BLaER1 (cell line): Measurements from ENCODE around the gene CLDN4.
"Not testable (repeated sequence)": the region's sequence is repeated elsewhere in the genome, so short reads cannot be mapped to it uniquely, and the experiment has no call there.

Experiments
- H3K27ac ChIP-seq: shearing (Covaris generic); formaldehyde crosslinking; 2 replicates; pipeline ENCODE4 v1.8.1; 2022
- H3K27me3 ChIP-seq: shearing (Covaris generic); formaldehyde crosslinking; 2 replicates; pipeline ENCODE4 v1.8.1; 2022
- H3K36me3 ChIP-seq: shearing (Covaris generic); formaldehyde crosslinking; 2 replicates; pipeline ENCODE4 v1.8.1; 2022
- H3K4me1 ChIP-seq: shearing (Covaris generic); formaldehyde crosslinking; 2 replicates; pipeline ENCODE4 v1.8.1; 2022
- H3K4me2 ChIP-seq: shearing (Covaris generic); formaldehyde crosslinking; 2 replicates; pipeline ENCODE4 v1.8.1; 2022
- H3K4me3 ChIP-seq: shearing (Covaris generic); formaldehyde crosslinking; 2 replicates; pipeline ENCODE4 v1.8.1; 2022
- H3K9ac ChIP-seq: shearing (Covaris generic); formaldehyde crosslinking; 2 replicates; pipeline ENCODE4 v1.8.1; 2022
- H3K9me3 ChIP-seq: shearing (Covaris generic); formaldehyde crosslinking; 2 replicates; pipeline ENCODE4 v1.8.1; 2022
- H4K20me1 ChIP-seq: shearing (Covaris generic); formaldehyde crosslinking; 2 replicates; pipeline ENCODE4 v1.8.1; 2022
- Cebpa-rat ChIP-seq: shearing (Covaris generic); IDR thresholded peaks from 2 replicates; pipeline ENCODE4 v1.8.1; 2022

Gene CLDN4

DNA sequence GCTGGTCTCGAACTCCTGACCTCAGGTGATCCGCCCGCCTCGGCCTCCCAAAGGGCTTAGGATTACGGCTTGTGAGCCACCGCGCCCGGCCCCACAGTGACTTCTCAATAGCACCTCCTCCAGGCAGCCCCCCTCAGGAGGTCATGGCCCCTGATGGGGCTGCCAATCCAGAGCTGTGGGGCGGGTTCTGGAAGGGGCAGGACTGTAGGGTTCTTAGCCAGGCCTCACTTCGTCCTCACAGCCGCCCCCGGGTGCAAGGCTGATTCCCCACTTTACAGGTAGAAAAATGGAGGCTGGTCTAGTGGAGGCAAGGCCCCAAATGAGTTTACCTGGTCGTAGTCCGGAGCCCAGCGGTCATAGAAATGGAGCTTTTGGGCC is 10.9 kb downstream of the CLDN4 start:
- H3K4me2 ChIP-seq: peak overlapping the region; percentile 88
- no peaks in the 10 kb centered on the region for H3K36me3 ChIP-seq
- H3K9me3 ChIP-seq: no peaks in the 10 kb centered on the region
- no peaks in the 10 kb centered on the region for H3K27me3 ChIP-seq
- H3K4me1 ChIP-seq: peaks cover 28% of the 10 kb centered on the region
- TF ChIP-seq Cebpa-rat: no peak
- peak overlapping the region; percentile 73; the same call in 1 of the 2 replicates for H3K9ac ChIP-seq
- peak overlapping the region; percentile 65 for H3K4me3 ChIP-seq
- no peaks in the 10 kb centered on the region for H4K20me1 ChIP-seq
- H3K27ac ChIP-seq: 0 out of 2 replicates have a peak overlapping the region, but pooled peaks have one; percentile 67

DNA sequence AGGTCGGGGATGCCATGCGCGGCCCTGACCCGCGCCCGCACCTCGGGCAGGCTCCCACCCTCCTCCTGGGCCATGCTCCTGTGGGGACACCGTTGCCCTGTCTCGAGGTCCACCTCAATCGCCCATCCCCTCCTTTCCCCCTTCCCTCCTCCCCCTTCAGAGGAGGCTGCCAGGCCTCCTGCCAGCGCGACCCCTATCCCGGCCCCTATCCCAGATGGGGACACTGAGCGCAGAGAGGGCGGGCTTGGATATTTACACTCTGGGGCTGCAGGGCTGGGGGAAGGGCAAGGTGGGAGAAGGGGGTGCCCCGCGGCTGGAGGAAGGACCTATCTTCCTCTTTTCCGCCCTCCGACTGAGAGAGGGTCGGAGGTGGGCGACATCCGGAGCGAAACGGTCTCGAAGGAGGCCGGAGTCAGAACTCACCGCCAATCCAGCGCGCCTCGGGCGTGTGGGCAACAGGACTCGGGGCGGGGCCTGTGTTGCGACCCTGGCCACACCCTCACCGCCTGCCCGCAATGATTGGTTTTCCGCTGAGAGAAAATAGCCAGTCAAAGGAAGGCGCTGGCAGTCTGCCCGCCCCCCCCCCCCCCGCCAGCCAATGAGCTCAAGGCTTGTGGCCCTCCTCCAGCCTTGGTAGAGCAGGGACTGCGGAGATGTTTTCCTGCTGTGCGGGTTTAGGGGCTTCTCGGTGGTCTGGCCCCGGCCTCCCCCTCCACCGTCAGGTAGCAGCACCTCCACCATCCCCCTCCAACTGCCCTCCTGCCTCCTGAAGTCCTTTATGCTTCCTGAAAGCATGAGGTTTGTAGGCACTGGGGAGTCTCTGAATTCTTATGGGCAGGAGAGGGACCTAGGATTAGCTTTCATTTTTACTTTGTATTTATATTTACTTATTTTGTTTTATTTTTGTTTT is 11.5 kb downstream of the CLDN4 start, which contains the start of gene METTL27:
METTL27 (minus strand) TSS at position 450 of the 910 bp plus-strand sequence; CDS start at position 74, 376 bp downstream.
- TF ChIP-seq Cebpa-rat: no peak
- no peaks in the 10 kb centered on the region for H3K27me3 ChIP-seq
- peak within 1 kb of the TSS; percentile 75 for H3K9ac ChIP-seq
- peaks cover 28% of the 10 kb centered on the region for H3K4me1 ChIP-seq
- H3K9me3 ChIP-seq: no peaks in the 10 kb centered on the region
- no peaks in the 10 kb centered on the region for H4K20me1 ChIP-seq
- H3K4me3 ChIP-seq: peak within 1 kb of the TSS; percentile 65
- peak within 1 kb of the TSS; percentile 88 for H3K4me2 ChIP-seq
- peak within 1 kb of the TSS; percentile 67; the same call in 1 of the 2 replicates for H3K27ac ChIP-seq
- no peaks in the 10 kb centered on the region for H3K36me3 ChIP-seq

DNA sequence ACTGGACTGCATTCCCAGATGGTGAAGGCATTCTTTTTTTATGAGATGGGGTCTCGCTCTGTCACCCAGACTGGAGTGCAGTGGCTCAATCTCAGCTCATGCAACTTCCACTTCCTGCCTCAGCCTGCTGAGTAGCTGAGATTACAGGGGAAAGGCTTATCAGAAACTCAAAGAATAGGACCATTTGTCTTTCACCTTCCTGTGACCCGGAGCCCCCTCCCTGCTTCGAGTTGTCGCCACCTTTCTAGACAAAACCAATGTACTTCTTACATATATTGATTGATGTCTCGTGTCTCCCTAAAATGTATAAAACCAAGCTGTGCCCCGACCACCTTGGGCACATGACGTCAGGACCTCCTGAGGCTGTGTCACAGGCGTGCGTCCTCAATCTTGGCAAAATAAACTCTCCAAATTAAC is 13.3 kb downstream of the CLDN4 start:
- no peak overlapping the region for H3K4me3 ChIP-seq
- no peaks in the 10 kb centered on the region for H4K20me1 ChIP-seq
- TF ChIP-seq Cebpa-rat: no peak
- no peaks in the 10 kb centered on the region for H3K9me3 ChIP-seq
- H3K9ac ChIP-seq: no peak overlapping the region
- H3K4me2 ChIP-seq: peak overlapping the region; percentile 87
- no peaks in the 10 kb centered on the region for H3K36me3 ChIP-seq
- no peak overlapping the region for H3K27ac ChIP-seq
- H3K4me1 ChIP-seq: peaks cover 31% of the 10 kb centered on the region
- no peaks in the 10 kb centered on the region for H3K27me3 ChIP-seq

DNA sequence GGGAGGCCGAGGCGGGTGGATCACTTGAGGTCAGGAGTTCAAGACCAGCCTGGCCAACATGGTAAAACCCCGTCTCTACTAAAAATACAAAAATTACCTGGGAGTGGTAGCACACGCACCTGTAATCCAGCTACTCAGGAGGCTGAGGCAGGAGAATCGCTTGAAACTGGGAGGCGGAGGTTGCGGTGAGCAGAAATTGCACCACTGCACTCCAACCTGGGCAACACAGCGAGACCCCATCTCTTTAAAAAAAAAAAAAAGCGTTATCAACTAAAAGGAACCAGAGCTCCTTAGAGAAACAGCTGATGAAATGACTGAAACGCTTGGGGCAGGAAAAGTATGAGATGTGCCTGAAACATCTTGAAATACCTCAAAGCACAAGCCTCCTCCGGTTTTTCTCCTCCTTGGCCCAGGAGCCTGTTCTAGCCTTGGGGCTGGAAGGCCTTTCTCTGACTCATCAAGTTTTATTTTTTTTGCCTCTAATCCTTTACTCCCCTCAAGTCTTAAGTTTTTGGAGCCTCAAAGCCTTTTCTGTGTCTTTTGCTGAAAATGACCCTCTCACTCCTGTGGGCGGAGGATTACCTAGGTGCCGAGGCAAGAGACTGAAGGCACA is 14.2 kb downstream of the CLDN4 start:
- Histone ChIP-seq H3K4me2 (no peak overlapping the region), H3K4me1 (peaks cover 39% of the 10 kb centered on the region), H3K27ac (no peak overlapping the region), H3K9me3 (no peaks in the 10 kb centered on the region), H3K27me3 (no peaks in the 10 kb centered on the region), H3K9ac (no peak overlapping the region), H3K4me3 (no peak overlapping the region), H4K20me1 (no peaks in the 10 kb centered on the region), H3K36me3 (no peaks in the 10 kb centered on the region)
- no peak for TF ChIP-seq Cebpa-rat

DNA sequence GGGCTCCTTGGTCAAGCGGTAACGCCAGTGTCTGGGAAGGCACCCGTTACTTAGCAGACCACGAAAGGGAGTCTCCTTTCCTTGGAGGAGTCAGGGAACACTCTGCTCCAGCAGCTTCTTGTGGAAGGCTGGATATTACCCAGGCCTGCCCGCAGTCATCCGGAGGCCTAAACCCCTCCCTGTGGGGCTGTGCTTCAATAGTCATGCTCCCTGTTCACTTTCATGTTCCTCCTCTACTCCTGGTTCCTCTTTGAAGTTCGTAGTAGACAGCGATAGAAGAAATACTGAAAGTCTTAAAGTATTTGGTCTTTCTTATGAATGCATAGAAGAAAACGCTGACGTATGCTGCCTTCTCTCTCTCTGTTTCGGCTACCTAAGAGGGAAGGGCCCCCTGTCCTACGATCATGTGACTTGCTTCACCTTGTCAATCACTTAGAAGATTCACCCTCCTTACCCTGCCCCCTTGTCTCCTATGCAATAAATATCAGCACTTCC is 15.0 kb downstream of the CLDN4 start:
- H3K4me1 ChIP-seq: peaks cover 42% of the 10 kb centered on the region
- H3K9ac ChIP-seq, H3K27ac ChIP-seq, H3K4me2 ChIP-seq, H3K36me3 ChIP-seq, H3K9me3 ChIP-seq, H4K20me1 ChIP-seq, H3K27me3 ChIP-seq, H3K4me3 ChIP-seq: not testable (repeated sequence)

DNA sequence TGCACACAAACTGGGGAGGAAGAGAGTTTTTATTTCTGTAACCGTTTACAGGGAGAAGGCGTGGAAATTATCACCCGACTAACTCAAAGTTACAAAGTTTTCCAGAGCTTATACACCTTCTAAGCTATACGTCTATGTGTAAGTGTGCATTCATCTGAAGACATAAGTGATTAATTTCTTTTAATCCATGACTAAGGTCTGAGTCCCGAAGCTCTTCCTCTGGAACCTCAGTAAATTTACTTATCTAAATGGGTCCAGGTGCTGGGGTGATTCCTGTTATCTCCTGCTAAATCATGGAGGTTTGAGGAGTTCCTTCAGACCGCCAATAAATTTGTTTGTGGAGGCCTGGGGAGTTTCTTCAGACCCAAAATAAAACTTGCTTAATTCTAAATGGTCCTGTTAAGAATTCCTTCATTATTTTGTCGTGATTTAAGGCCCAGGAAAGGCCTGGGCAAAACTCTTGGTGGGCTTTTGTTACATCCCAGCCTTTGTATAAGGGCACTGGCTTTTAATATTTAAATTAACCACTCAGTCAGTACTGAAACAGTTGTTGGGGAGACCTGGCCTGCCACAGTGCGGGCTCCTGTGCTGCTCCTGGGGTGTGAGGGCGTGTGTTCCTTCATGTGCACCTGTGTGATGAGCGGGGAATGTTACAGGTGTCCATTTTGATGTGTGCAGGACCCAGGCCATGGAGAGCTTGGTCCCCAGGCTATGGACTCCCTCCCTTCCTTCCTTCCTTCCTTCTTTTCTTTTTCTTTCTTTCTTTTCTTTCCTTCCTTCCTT is 17.3 kb downstream of the CLDN4 start:
- Histone ChIP-seq H3K9me3 (no peaks in the 10 kb centered on the region), H3K4me2 (no peak overlapping the region), H3K27me3 (peaks cover under 1% of the 10 kb centered on the region), H3K27ac (no peak overlapping the region), H3K36me3 (no peaks in the 10 kb centered on the region), H4K20me1 (no peaks in the 10 kb centered on the region), H3K9ac (no peak overlapping the region), H3K4me3 (no peak overlapping the region), H3K4me1 (peaks cover 29% of the 10 kb centered on the region)
- no peak for TF ChIP-seq Cebpa-rat

DNA sequence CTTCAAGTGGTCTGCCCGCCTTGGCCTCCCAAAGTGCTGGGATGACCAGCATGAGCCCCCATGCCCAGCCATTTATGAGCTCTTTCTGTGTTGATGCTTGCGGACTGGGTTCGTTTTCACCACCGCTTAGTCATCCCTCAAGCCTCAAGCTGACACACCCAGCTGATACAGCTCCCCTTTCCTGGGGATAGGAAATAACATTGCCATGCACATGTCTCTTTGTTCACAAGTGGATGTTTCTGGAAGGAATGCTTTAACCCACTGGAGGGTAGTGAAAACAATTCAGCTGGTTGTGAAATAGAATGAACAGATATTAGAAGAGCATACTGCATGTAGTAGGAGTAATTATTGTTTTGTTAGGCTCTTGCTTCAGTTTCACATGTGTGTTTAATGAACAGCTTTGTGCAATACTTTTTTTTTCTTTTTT is 20.0 kb downstream of the CLDN4 start:
- TF ChIP-seq Cebpa-rat: no peak
- Histone ChIP-seq H3K27ac (no peak overlapping the region), H3K4me2 (no peak overlapping the region), H3K9me3 (no peaks in the 10 kb centered on the region), H3K9ac (no peak overlapping the region), H3K4me1 (peaks cover 21% of the 10 kb centered on the region), H3K36me3 (no peaks in the 10 kb centered on the region), H4K20me1 (no peaks in the 10 kb centered on the region), H3K27me3 (peaks cover 27% of the 10 kb centered on the region), H3K4me3 (no peak overlapping the region)

DNA sequence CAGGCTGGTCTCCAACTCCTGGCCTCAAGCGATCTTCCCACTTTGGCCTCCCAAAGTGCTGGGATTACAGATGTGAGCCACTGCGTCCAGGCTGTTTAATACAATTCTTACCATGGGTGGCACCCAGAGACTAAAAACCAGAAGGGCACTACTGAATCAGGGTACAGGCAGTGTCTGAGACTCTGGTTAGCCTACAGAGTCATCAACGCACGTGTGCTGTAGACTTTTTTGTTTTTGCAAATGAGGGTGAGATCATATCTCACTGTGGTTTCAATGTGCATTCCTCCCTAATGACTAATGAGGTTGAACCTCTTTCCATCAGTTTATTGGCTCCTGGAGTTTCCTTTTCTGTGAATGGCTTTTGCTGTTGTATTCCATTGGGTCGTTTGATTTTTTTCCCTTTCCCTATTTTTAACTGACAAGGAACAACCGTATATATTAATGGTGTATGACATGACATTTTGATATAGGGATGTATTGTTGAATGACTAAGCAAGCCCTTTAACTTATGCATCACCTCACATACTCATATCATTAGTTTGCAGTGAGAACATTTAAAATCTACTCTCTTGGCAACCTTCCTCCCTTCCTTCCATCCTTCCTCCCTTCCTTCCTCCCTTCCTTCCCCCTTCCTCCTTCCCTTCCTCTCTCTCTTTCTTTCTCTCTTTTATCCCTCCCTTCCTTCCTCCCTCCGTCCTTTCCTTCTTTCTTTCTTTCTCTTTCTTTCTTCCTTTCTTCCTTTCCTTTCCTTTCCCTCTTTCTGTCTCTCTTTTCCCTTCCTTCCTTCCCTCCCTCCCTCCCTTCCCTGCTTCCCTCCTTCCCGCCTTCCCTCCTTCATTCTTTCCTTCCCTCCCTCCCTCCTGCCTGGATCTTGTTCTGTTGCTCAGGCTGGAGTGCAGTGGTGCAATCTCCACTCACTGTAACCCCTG is 20.9 kb downstream of the CLDN4 start:
- Histone ChIP-seq H4K20me1 (no peaks in the 10 kb centered on the region), H3K4me1 (peaks cover 26% of the 10 kb centered on the region), H3K4me3 (no peak overlapping the region), H3K9ac (no peak overlapping the region), H3K36me3 (no peaks in the 10 kb centered on the region), H3K4me2 (no peak overlapping the region), H3K27ac (no peak overlapping the region), H3K27me3 (peaks cover 27% of the 10 kb centered on the region), H3K9me3 (no peaks in the 10 kb centered on the region)
- TF ChIP-seq Cebpa-rat: no peak

DNA sequence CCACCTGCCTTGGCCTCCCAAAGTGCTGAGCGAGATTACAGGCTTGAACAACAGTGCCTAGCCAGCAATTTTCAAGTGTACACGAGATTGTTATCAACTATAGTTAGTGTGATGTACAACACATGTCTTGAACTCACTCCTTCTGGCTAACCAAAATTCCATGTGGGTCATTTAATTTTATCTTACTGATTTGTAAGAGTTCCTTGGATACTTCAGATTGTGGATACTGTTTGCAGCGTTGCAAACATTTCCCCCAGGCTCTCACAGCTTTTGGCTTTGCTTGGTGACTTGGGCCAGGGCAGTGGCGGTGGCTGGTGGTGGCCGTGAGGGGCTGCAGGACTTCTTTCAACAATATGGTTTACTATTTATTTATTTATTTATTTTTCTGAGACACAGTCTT is 21.7 kb downstream of the CLDN4 start:
- Histone ChIP-seq H4K20me1 (no peaks in the 10 kb centered on the region), H3K4me1 (peaks cover 34% of the 10 kb centered on the region), H3K36me3 (no peaks in the 10 kb centered on the region), H3K4me2 (no peak overlapping the region), H3K4me3 (no peak overlapping the region), H3K9me3 (no peaks in the 10 kb centered on the region), H3K27me3 (peaks cover 27% of the 10 kb centered on the region), H3K27ac (no peak overlapping the region), H3K9ac (no peak overlapping the region)
- no peak for TF ChIP-seq Cebpa-rat
